HUES6 (cell line): ENCODE data around the gene AOC2.

Source experiments
- H3K27ac ChIP-seq: 2 replicates; pipeline ENCODE4 v1.7.0; 2013; ENCODE audit warnings: low read depth, mild to moderate bottlenecking, low read length, inconsistent platforms
- H3K27me3 ChIP-seq: 2 replicates; pipeline ENCODE4 v1.6.1; 2013; ENCODE audit warnings: low read length; ENCODE audit not compliant: control insufficient read depth, insufficient read depth
- H3K36me3 ChIP-seq: 2 replicates; pipeline ENCODE4 v1.6.1; 2013; ENCODE audit warnings: low read length; ENCODE audit not compliant: control insufficient read depth, insufficient read depth
- H3K4me1 ChIP-seq: 2 replicates; pipeline ENCODE4 v1.6.1; 2013; ENCODE audit warnings: low read length; ENCODE audit not compliant: control insufficient read depth, insufficient read depth
- H3K4me3 ChIP-seq: 2 replicates; pipeline ENCODE4 v1.5.1; 2013; ENCODE audit warnings: low read depth, low read length
- H3K9ac ChIP-seq: one replicate; pipeline ENCODE4 v1.6.1; 2013; ENCODE audit warnings: mild to moderate bottlenecking, low read length
- H3K9me3 ChIP-seq: 2 replicates; pipeline ENCODE4 v1.6.1; 2013; ENCODE audit warnings: low read depth, low read length; ENCODE audit not compliant: control insufficient read depth, insufficient read depth

AOC2 gene

GRCh38 chr17:42832934-42833766, 11.2 kb upstream of the AOC2 start, which contains the start of gene PSME3:
TSS of gene PSME3 (plus strand) at chr17:42833397. CDS start at chr17:42833632, 235 bp downstream.
- Histone ChIP-seq H3K9me3 (no peaks in the 10 kb centered on the region), H3K27ac (peak within 1 kb of the TSS; percentile 86), H3K4me1 (peaks cover 7% of the 10 kb centered on the region; the same call in 1 of the 2 replicates), H3K27me3 (0 out of 2 replicates have a peak, but pooled peaks cover 3% of the 10 kb centered on the region), H3K36me3 (peaks cover 34% of the 10 kb centered on the region), H3K4me3 (peak within 1 kb of the TSS; percentile 83), H3K9ac (peak within 1 kb of the TSS; percentile 93)

- peak overlapping the region; percentile 93 for H3K9ac ChIP-seq
- H3K4me1 ChIP-seq: peaks cover 7% of the 10 kb centered on the region; the same call in 1 of the 2 replicates
These were observed 10.5 kb upstream of the AOC2 start for GRCh38 chr17:42833767-42834422.

GRCh38 chr17:42835732-42836131, 8.6 kb upstream of the AOC2 start:
- no peak overlapping the region for H3K27ac ChIP-seq
- H3K9me3 ChIP-seq: no peaks in the 10 kb centered on the region
- no peak overlapping the region for H3K9ac ChIP-seq
- H3K36me3 ChIP-seq: peaks cover 56% of the 10 kb centered on the region
- no peaks in the 10 kb centered on the region for H3K27me3 ChIP-seq
- H3K4me1 ChIP-seq: peaks cover 7% of the 10 kb centered on the region; the same call in 1 of the 2 replicates
- no peak overlapping the region for H3K4me3 ChIP-seq

More at GRCh38 chr17:42833767-42834422, 10.5 kb upstream of the AOC2 start:
- peak overlapping the region; percentile 86 for H3K27ac ChIP-seq
- peaks cover 42% of the 10 kb centered on the region for H3K36me3 ChIP-seq
- peak overlapping the region; percentile 83 for H3K4me3 ChIP-seq
- 0 out of 2 replicates have a peak, but pooled peaks cover 3% of the 10 kb centered on the region for H3K27me3 ChIP-seq
- H3K9me3 ChIP-seq: no peaks in the 10 kb centered on the region

- H3K9ac ChIP-seq: no peak overlapping the region
- no peaks in the 10 kb centered on the region for H3K27me3 ChIP-seq
- H3K4me3 ChIP-seq: no peak overlapping the region
- no peak overlapping the region for H3K27ac ChIP-seq
- no peaks in the 10 kb centered on the region for H3K4me1 ChIP-seq
- peaks cover 83% of the 10 kb centered on the region for H3K36me3 ChIP-seq
- no peaks in the 10 kb centered on the region for H3K9me3 ChIP-seq
These were observed 2.2 kb upstream of the AOC2 start for GRCh38 chr17:42841975-42842685.

DNA sequence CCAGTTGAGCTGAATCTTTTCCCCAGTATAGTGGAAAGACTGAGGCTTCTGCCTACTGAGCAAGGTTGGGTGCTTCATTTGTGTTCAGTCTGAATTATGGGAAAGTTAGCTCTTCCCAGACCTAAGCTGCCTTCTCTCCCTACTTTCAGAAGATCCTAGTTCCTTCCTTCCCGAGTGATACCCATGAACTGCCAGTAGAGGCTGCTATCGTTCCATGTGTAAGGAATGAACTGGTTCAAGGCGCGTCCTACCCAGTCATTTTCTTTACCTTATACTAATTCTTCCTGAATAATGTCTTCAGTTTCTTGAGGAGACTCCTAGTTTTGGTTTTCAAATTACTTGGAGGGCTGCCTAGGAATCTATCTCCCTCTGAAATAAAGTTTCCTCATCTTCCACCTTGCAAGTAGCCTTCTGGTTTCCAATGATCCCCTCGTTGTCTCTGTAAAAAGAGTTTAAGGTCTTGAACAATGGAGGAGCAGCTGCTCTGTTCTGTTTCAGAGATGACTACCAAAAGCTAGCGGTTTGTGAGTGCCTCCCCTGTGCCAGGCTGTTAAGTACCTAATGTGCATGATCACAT, 934 bp upstream of the AOC2 start:
- peaks cover 70% of the 10 kb centered on the region for H3K36me3 ChIP-seq

GRCh38 chr17:42844761-42845555, 578 bp downstream of the AOC2 start:
- Histone ChIP-seq H3K9ac (no peak overlapping the region), H3K4me3 (no peak overlapping the region), H3K36me3 (peaks cover 58% of the 10 kb centered on the region), H3K4me1 (no peaks in the 10 kb centered on the region), H3K27ac (no peak overlapping the region), H3K9me3 (no peaks in the 10 kb centered on the region), H3K27me3 (no peaks in the 10 kb centered on the region)

More for the DNA sequence above, 934 bp upstream of the AOC2 start:
- Histone ChIP-seq H3K9me3 (no peaks in the 10 kb centered on the region), H3K9ac (no peak overlapping the region), H3K27me3 (no peaks in the 10 kb centered on the region), H3K4me3 (no peak overlapping the region), H3K27ac (no peak overlapping the region), H3K4me1 (no peaks in the 10 kb centered on the region)

- H3K4me1 ChIP-seq: no peaks in the 10 kb centered on the region
- H3K36me3 ChIP-seq: peaks cover 53% of the 10 kb centered on the region
- H3K27ac ChIP-seq: no peak overlapping the region
- no peaks in the 10 kb centered on the region for H3K9me3 ChIP-seq
- no peaks in the 10 kb centered on the region for H3K27me3 ChIP-seq
- H3K4me3 ChIP-seq: no peak overlapping the region
- no peak overlapping the region for H3K9ac ChIP-seq
These were observed 1.2 kb downstream of the AOC2 start for GRCh38 chr17:42845556-42845917.

DNA sequence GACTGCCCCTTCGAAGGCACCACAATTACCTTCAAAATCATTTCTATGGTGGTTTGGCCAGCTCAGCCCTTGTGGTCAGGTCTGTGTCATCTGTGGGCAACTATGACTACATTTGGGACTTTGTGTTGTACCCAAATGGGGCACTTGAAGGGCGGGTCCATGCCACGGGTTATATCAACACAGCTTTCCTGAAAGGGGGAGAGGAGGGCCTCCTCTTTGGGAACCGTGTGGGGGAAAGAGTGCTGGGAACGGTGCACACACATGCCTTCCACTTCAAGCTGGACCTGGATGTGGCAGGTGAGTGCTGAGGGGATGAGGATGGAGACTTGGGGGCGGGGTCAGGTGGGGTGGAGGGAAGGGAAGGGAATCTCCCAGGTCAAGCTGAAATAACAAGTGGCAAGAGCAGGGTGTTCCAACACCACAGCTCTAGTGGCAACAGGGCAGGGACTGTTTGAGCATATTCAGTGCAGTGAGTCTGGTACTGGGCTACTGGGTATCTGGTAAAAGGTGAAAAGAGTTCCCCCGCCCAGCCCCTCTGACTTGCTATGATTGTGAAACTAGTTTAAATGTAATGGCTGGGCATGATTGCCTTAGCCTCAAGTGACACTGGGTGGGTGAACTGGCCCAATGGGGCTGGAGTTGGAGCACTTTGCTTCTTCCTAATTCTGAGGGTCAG, 1.7 kb downstream of the AOC2 start:
- no peaks in the 10 kb centered on the region for H3K4me1 ChIP-seq
- H3K9ac ChIP-seq: no peak overlapping the region
- no peak overlapping the region for H3K4me3 ChIP-seq
- no peak overlapping the region for H3K27ac ChIP-seq
- peaks cover 49% of the 10 kb centered on the region for H3K36me3 ChIP-seq
- H3K9me3 ChIP-seq: no peaks in the 10 kb centered on the region
- no peaks in the 10 kb centered on the region for H3K27me3 ChIP-seq

DNA sequence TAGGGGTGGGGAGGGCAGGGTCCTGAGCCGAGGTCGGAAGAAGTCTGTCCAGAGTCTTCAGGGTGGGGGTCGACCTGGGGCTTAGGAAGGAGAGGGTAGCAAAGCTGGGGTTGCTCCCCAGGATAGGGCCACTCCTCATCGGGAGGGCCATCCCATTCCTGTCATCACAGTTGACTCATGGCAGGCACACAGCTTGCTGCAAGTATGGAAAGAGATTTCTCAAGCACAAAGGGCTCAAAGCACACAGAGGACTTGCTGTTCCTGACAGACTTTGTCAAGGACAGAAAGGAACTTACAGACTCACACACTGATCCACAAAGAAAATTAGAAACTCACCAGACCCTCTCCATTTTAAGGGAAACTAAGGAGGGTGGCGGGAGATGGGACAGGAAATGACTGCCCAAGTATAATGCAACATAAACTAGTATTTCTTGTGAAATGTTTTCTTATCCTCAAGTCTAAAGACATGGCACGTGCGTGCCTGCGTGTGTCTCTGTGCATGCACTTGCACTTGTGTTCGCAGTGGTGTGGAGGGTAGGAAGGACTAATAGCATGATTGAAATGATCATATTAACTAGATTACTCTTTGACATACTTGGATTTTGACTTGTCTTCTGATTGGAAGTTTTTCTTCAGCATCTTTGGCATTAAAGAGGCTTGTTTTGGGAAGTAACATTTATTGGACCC, 2.4 kb downstream of the AOC2 start:
- H3K27ac ChIP-seq: no peak overlapping the region

More for the DNA sequence above, 2.4 kb downstream of the AOC2 start:
- H3K36me3 ChIP-seq: peaks cover 42% of the 10 kb centered on the region
- H3K9me3 ChIP-seq: no peaks in the 10 kb centered on the region
- H3K9ac ChIP-seq: no peak overlapping the region
- H3K27me3 ChIP-seq: no peaks in the 10 kb centered on the region
- no peaks in the 10 kb centered on the region for H3K4me1 ChIP-seq
- H3K4me3 ChIP-seq: no peak overlapping the region
